Measurements from ENCODE around the gene PAPPA2. TPM values are rescaled to one million over a fixed set of nuclear protein-coding genes. Genes with fewer than 3 reads are reported as not detected.
A peak's percentile ranks its signal among the peaks of the same experiment; 100 is the strongest.

PAPPA2 gene, protein sequence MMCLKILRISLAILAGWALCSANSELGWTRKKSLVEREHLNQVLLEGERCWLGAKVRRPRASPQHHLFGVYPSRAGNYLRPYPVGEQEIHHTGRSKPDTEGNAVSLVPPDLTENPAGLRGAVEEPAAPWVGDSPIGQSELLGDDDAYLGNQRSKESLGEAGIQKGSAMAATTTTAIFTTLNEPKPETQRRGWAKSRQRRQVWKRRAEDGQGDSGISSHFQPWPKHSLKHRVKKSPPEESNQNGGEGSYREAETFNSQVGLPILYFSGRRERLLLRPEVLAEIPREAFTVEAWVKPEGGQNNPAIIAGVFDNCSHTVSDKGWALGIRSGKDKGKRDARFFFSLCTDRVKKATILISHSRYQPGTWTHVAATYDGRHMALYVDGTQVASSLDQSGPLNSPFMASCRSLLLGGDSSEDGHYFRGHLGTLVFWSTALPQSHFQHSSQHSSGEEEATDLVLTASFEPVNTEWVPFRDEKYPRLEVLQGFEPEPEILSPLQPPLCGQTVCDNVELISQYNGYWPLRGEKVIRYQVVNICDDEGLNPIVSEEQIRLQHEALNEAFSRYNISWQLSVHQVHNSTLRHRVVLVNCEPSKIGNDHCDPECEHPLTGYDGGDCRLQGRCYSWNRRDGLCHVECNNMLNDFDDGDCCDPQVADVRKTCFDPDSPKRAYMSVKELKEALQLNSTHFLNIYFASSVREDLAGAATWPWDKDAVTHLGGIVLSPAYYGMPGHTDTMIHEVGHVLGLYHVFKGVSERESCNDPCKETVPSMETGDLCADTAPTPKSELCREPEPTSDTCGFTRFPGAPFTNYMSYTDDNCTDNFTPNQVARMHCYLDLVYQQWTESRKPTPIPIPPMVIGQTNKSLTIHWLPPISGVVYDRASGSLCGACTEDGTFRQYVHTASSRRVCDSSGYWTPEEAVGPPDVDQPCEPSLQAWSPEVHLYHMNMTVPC (N-terminal part only)
- total RNA-seq (2011; cell fraction: chromatin; rRNA removed; ENCODE audit: low replicate concordance) = 0.02 TPM in 1 of 2 replicates, not detected in the other
- total RNA-seq (2011; cell fraction: nucleolus; rRNA removed) = under 0.01 TPM in 1 of 2 replicates, not detected in the other
- total RNA-seq (2011; cell fraction: nucleoplasm; rRNA removed) = 0.07 TPM in 1 of 2 replicates, not detected in the other
- 0.04 and 0.05 TPM in 2 replicates for total RNA-seq (2014; rRNA removed)
- total RNA-seq (2014; rRNA removed; fragmentation: Illumina TruSeq; extraction: Trizol) = 0.03 and 0.07 TPM in 2 replicates
- total RNA-seq (2015; rRNA removed; fragmentation: Illumina TruSeq; extraction: Trizol) = 0.04 and 0.41 TPM in 2 replicates
- total RNA-seq (2021) = 0.07 and 0.09 TPM in 2 replicates
- 0.01 TPM in 2 replicates for polyA plus RNA-seq (2011; rRNA removed)
- under 0.01 TPM in 2 replicates for polyA plus RNA-seq (2011; cell fraction: cytosol; rRNA removed)
- 0.01 and 0.03 TPM in 2 replicates for polyA plus RNA-seq (2011; cell fraction: nucleus; rRNA removed)
- 0.04 and 0.36 TPM in 2 replicates for polyA plus RNA-seq (2012)
- polyA plus RNA-seq (2014; fragmentation: Illumina TruSeq; extraction: Trizol) = 0.01 and 0.03 TPM in 2 replicates
- polyA plus RNA-seq (2014; fragmentation: Nextera tagmentation; extraction: Ambion mirVana) = not detected
- polyA plus RNA-seq (2014; rRNA removed) = 0.15 TPM in 1 of 2 replicates, not detected in the other
- polyA minus RNA-seq (2011; rRNA and poly(A)+ RNA removed) = under 0.01 and 0.09 TPM in 2 replicates
- not detected in 2 replicates for polyA minus RNA-seq (2011; cell fraction: cytosol; rRNA and poly(A)+ RNA removed)
- polyA minus RNA-seq (2011; cell fraction: nucleus; rRNA and poly(A)+ RNA removed) = under 0.01 TPM in 2 replicates
- Bru-seq, nascent RNA = percentile 8 among the genes with signal in this experiment
- BruChase-seq, experiment 1, labeled RNA remaining after a 2-hour chase = percentile 11 among the genes with signal in this experiment
- BruChase-seq, experiment 2, labeled RNA remaining after a 6-hour chase = percentile 11 among the genes with signal in this experiment
- long read RNA-seq, experiment 1 = 0 reads
- long read RNA-seq, experiment 2 = 0 reads
- long read RNA-seq, experiment 3 = 0 reads

DNA sequence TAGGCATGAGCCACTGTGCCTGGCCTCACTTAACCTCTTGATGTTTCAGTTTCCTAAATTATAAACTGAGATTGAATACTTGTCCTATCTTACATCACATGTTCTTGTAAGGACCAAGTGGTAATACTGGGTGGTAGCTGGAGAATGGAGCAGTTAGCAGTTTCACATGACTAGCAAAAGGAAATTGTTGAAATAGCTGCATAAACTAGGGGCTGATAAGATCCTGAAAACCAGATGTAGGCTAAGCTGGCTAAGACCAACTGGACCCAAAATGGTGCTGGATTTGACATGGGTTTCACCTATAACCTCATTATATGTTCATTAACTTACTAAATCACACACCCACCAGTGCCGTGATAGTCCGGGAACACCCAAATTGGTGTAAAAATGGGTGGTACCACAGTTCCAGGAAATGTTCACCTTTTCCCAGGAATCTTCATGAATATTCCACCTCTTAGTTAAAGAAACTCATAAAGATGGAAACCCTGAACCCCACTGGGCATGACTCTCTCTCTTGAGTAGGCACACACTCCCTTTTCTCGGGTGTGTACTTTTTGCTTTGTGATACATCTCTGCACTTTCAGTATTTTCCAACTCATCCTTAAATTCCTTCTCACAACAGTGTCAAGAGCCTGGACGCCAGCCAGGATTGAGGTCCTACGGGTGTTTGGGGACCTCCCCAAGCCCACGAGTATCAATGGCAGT lies at the start of gene PAPPA2:
TSS of gene PAPPA2 (plus strand) at position 502 of the 705 bp plus-strand sequence. CDS start 93,148 bp downstream, outside the sequence.
- no peak within 1 kb of the TSS for H2AFZ ChIP-seq (ENCODE audit: low read depth, low read length)
- no peaks in the 10 kb centered on the region for H3K4me1 ChIP-seq (replicated peaks in 1 of 2; ENCODE audit: control insufficient read depth in 2 of 2, insufficient read depth in 2 of 2, low read length in 2 of 2)
- no peak within 1 kb of the TSS for H3K4me2 ChIP-seq (ENCODE audit: insufficient read depth, low read length)
- no TSS peak for BruUV-seq (replicated peaks)
- H3K79me2 ChIP-seq (ENCODE audit: control insufficient read depth, insufficient read depth, low read length) = no peaks in the 10 kb centered on the region
- H3K27ac ChIP-seq (ENCODE audit: extremely low read depth, low read depth, low read length) = no peak within 1 kb of the TSS
- ChIA-PET POLR2A (no interaction called here), CTCF (ENCODE audit: low intra/inter-chr PET ratio) (no interaction called here)
- H3K4me3 ChIP-seq = no peak within 1 kb of the TSS
- H4K20me1 ChIP-seq (replicated peaks; ENCODE audit: control insufficient read depth, insufficient read depth, low read length) = no peaks in the 10 kb centered on the region
- DNase-seq (ENCODE audit: extremely low read depth in 1 of 4, low spot score in 3 of 4) (no peak), ATAC-seq (no peak), FAIRE-seq (no peak)
- H3K36me3 ChIP-seq (ENCODE audit: control insufficient read depth, insufficient read depth, low read length) = no peaks in the 10 kb centered on the region
- 2% methylated on average over 6 of the region's 6 CpGs for WGBS (ENCODE audit: insufficient coverage, low coverage, missing lambda C conversion rate)
- intact Hi-C loops (cut with micrococcal nuclease) = no loop called here
- no peak within 1 kb of the TSS for H3K9ac ChIP-seq (ENCODE audit: insufficient read depth in 1 of 2, low read depth in 2 of 2, low read length in 2 of 2)
- no peaks in the 10 kb centered on the region for H3K27me3 ChIP-seq (ENCODE audit: control insufficient read depth in 2 of 2, insufficient read depth in 2 of 2, low read length in 2 of 2)
- in situ Hi-C loops (cut with MboI) = no loop called here
- H3K9me1 ChIP-seq (ENCODE audit: control insufficient read depth, insufficient read depth, low read length) = no peaks in the 10 kb centered on the region
- H3K9me3 ChIP-seq (replicated peaks; ENCODE audit: control insufficient read depth, insufficient read depth, low read depth, low read length) = no peaks in the 10 kb centered on the region
- no peak for TF ChIP-seq TCF7L2 (IDR thresholded peaks at IDR 0.05; ENCODE audit: low read depth, low read length)
- TF ChIP-seq, protein P1, sequence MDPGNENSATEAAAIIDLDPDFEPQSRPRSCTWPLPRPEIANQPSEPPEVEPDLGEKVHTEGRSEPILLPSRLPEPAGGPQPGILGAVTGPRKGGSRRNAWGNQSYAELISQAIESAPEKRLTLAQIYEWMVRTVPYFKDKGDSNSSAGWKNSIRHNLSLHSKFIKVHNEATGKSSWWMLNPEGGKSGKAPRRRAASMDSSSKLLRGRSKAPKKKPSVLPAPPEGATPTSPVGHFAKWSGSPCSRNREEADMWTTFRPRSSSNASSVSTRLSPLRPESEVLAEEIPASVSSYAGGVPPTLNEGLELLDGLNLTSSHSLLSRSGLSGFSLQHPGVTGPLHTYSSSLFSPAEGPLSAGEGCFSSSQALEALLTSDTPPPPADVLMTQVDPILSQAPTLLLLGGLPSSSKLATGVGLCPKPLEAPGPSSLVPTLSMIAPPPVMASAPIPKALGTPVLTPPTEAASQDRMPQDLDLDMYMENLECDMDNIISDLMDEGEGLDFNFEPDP (CRISPR knock-in tag; IDR thresholded peaks at IDR 0.05) = no peak
- no peak for TF ChIP-seq MTA3 (IDR thresholded peaks at IDR 0.05; ENCODE audit: borderline replicate concordance)
- TF ChIP-seq, protein P2, sequence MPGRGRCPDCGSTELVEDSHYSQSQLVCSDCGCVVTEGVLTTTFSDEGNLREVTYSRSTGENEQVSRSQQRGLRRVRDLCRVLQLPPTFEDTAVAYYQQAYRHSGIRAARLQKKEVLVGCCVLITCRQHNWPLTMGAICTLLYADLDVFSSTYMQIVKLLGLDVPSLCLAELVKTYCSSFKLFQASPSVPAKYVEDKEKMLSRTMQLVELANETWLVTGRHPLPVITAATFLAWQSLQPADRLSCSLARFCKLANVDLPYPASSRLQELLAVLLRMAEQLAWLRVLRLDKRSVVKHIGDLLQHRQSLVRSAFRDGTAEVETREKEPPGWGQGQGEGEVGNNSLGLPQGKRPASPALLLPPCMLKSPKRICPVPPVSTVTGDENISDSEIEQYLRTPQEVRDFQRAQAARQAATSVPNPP (IDR thresholded peaks at IDR 0.05; ENCODE audit: borderline replicate concordance, insufficient read depth, insufficient read length) = no peak
- TF ChIP-seq ZNF79 (CRISPR knock-in tag; IDR thresholded peaks at IDR 0.05; ENCODE audit: low read depth) = no peak
- no peak for TF ChIP-seq NUFIP1 (IDR thresholded peaks at IDR 0.05; ENCODE audit: partially characterized antibody)
- no peak for TF ChIP-seq NFE2 (IDR thresholded peaks at IDR 0.05; ENCODE audit: low read depth)
- TF ChIP-seq TAF15 (IDR thresholded peaks at IDR 0.05; ENCODE audit: low read depth, low read length) = no peak
- TF ChIP-seq, protein P3, sequence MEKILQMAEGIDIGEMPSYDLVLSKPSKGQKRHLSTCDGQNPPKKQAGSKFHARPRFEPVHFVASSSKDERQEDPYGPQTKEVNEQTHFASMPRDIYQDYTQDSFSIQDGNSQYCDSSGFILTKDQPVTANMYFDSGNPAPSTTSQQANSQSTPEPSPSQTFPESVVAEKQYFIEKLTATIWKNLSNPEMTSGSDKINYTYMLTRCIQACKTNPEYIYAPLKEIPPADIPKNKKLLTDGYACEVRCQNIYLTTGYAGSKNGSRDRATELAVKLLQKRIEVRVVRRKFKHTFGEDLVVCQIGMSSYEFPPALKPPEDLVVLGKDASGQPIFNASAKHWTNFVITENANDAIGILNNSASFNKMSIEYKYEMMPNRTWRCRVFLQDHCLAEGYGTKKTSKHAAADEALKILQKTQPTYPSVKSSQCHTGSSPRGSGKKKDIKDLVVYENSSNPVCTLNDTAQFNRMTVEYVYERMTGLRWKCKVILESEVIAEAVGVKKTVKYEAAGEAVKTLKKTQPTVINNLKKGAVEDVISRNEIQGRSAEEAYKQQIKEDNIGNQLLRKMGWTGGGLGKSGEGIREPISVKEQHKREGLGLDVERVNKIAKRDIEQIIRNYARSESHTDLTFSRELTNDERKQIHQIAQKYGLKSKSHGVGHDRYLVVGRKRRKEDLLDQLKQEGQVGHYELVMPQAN (IDR thresholded peaks at IDR 0.05; ENCODE audit: borderline replicate concordance) = no peak
